Measurements from ENCODE around the gene UTP14C. TPM values are rescaled to one million over a fixed set of nuclear protein-coding genes. Genes with fewer than 3 reads are reported as not detected.

The UTP14C gene
- total RNA-seq, 2 experiments from 2014 or later: 6.2 to 6.6 TPM

- Mint-ChIP-seq H3K4me1 (ENCODE audit: low read depth) (peaks cover 7% of the 10 kb centered on the region), H3K36me3 (no peaks in the 10 kb centered on the region), H3K9me3 (no peaks in the 10 kb centered on the region), H3K4me3 (no peak overlapping the region), H3K27ac (no peak overlapping the region), H3K27me3 (peaks cover 18% of the 10 kb centered on the region)
- intact Hi-C loops (cut with micrococcal nuclease): no loop called here
- no peak for DNase-seq
- ChIA-PET CTCF (interaction anchor here (1.2 kb wide), 1 partner anchor 194 kb away, joined by 3 read pairs; no protein-coding TSS in a partner anchor), POLR2A (no interaction called here)
These were observed 17.8 kb upstream of the UTP14C start for GRCh38 chr13:52006523-52007245.

DNA sequence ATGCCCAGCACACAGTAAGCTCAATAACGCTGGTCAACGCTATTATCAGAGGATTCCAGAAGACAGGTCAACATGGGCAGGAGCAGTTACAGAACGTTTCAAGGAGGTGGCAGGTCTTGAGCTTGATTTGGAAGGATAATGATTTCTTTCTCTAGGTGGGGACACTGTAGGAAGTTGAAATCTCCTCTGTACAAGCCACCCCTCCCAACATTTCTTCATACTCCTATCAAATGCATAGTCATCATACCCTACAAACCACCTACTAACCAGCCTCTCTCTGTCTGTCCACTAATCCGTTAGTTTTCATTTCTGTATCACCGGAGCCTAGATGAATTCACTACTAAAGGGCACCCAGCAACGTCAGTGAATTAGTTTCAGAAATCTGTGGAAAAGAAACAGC is 14.5 kb upstream of the UTP14C start:
- Mint-ChIP-seq H3K4me3 (no peak overlapping the region), H3K27ac (no peak overlapping the region), H3K36me3 (no peaks in the 10 kb centered on the region), H3K9me3 (no peaks in the 10 kb centered on the region), H3K4me1 (ENCODE audit: low read depth) (peaks cover 9% of the 10 kb centered on the region), H3K27me3 (peaks cover 18% of the 10 kb centered on the region)
- no peak for DNase-seq
- POLR2A ChIA-PET: no interaction called here
- intact Hi-C loops (cut with micrococcal nuclease): loop anchor here (5.0 kb wide), 3 partner anchors 68 to 642 kb away; partner anchors contain the start of genes SUGT1 and TMEM272
- CTCF ChIA-PET: no interaction called here

DNA sequence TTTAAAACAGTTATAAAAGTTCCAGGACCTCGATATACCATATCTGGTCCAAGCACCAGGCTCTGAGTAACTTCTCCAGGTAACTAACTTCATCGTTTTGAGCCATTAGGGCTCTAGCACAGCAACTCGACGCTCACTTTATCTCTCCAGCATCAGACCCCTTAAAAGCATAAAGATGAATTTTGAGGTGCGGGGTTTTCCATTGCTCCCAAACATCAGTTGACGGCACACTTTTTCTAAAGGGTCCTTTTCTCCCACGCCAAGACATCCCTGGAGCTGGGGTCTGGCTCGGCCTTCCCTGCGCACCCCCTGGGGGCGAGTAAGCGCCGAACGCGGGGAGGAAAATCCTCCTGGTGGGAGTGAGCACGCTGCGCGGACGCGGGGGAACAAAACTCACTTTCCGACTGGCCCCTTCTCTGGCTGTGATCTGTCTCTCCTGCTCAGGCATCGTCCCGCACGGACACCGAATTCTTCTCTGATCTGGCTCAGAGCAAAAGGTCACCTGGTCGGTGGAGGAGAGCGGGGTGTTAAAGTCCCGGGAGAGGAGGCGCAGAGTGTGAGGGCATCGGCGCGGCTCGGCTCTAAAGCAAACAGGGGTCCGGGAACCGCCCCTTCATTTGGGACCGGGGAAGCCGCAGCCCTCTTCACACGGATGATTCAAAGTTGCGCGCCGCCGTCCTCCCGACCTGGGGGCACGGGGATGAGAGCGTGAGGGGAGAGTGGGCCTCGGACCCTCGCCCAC is 13.4 kb upstream of the UTP14C start, which contains the start of gene ATP7B:
Gene ATP7B, minus strand, starts transcription at position 561 of the 742 bp plus-strand sequence. Its CDS starts 113 bp downstream, at position 448.
- peak within 1 kb of the TSS; percentile 83 for H3K27ac Mint-ChIP-seq
- no peaks in the 10 kb centered on the region for H3K9me3 Mint-ChIP-seq
- H3K4me1 Mint-ChIP-seq (ENCODE audit: low read depth): peaks cover 9% of the 10 kb centered on the region
- peaks cover 18% of the 10 kb centered on the region for H3K27me3 Mint-ChIP-seq
- peak within 1 kb of the TSS; percentile 99 for H3K4me3 Mint-ChIP-seq
- CTCF ChIA-PET: interaction anchor here (0.8 to 2.7 kb wide), 2 partner anchors 9 to 117 kb away, joined by 3 to 18 read pairs; no protein-coding TSS in a partner anchor
- peaks cover 6% of the 10 kb centered on the region for H3K36me3 Mint-ChIP-seq
- POLR2A ChIA-PET: no interaction called here
- peak; percentile 35 for DNase-seq
- intact Hi-C loops (cut with micrococcal nuclease): loop anchor here (5.0 kb wide), 3 partner anchors 69 to 641 kb away; partner anchors contain the start of genes SUGT1 and TMEM272

DNA sequence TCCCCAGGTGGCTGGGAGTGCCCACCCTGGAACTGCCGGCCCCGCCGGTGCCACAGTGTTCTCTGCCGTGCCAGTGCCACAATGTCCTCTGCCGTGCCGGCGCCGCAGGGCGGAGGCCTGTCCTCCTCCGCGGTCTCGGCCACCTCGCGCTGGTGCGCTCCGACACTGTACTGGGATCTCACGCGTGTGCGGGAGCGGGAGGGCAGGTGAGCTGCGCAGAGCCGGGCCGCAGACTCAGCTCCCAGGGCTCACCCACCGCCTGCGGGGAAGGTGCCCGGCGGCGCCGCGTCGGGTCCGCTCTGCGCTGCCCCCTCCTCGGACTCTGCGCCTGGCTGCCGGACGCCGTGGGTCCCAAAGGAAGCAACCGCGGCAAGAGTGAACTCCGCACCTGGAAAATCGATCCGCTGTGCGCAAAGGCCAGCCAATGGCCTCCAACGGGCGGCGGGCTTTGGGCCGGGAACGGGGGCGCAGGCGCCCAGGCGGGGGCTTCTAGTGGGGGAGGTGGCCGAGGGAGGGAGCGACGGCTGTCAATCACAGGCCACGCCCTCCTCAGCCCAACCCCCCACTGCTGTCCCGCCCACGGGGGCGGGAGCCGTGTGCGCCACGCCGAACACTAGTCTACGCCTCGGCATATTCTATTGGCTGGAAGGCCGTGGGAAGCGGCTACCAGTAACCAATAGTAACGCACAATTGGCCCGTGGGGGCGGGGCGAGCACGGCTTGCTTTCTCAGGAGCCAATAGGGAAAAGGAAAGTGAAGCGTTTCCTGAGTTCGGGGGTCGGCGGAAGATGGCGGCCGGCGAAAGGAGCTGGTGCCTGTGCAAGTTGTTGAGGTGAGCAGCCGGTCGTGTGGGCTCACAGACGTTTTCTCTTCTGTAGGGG is 12.6 kb upstream of the UTP14C start, which contains the start of gene ALG11:
Gene ALG11, plus strand, starts transcription at position 767 of the 880 bp plus-strand sequence. Its CDS starts 21 bp downstream, at position 788.
- ChIA-PET POLR2A (no interaction called here), CTCF (interaction anchor here (0.6 to 2.7 kb wide), 8 partner anchors 10 to 199 kb away, joined by 3 to 18 read pairs (median 3); no protein-coding TSS in a partner anchor)
- H3K36me3 Mint-ChIP-seq: peaks cover 6% of the 10 kb centered on the region
- intact Hi-C loops (cut with micrococcal nuclease): loop anchor here (1.0 to 5.0 kb wide), 10 partner anchors 70 to 640 kb away; partner anchors contain the start of genes CKAP2, INTS6, SUGT1 and TMEM272
- no peaks in the 10 kb centered on the region for H3K9me3 Mint-ChIP-seq
- H3K4me3 Mint-ChIP-seq: peak within 1 kb of the TSS; percentile 99
- peaks cover 9% of the 10 kb centered on the region for H3K4me1 Mint-ChIP-seq (ENCODE audit: low read depth)
- H3K27me3 Mint-ChIP-seq: peaks cover 18% of the 10 kb centered on the region
- H3K27ac Mint-ChIP-seq: peak within 1 kb of the TSS; percentile 83
- peak; percentile 100 for DNase-seq

DNA sequence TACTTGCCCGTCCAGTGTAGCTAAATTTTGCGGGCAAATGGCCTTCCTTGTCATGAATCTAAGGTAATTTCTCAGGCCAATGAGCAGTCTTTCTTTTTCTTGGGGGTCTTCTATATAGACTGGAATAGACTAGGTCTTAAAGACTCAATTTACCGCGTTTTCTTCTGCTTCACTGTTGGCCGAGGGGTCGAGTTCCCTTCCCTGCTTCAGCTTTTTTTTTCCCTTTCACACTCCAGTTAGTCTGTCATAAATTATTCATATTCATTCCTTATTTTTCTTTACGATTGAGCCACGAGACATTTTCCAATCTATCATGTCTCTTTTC is 12.0 kb upstream of the UTP14C start:
- CTCF ChIA-PET: interaction anchor here (1.0 to 2.7 kb wide), 7 partner anchors 10 to 190 kb away, joined by 3 to 18 read pairs (median 3); no protein-coding TSS in a partner anchor
- intact Hi-C loops (cut with micrococcal nuclease): loop anchor here (1.0 to 5.0 kb wide), 10 partner anchors 70 to 640 kb away; partner anchors contain the start of genes CKAP2, INTS6, SUGT1 and TMEM272
- DNase-seq: no peak
- Mint-ChIP-seq H3K9me3 (no peaks in the 10 kb centered on the region), H3K27me3 (peaks cover 16% of the 10 kb centered on the region), H3K27ac (peak overlapping the region; percentile 83), H3K4me1 (ENCODE audit: low read depth) (peaks cover 9% of the 10 kb centered on the region), H3K4me3 (peak overlapping the region; percentile 99), H3K36me3 (peaks cover 6% of the 10 kb centered on the region)
- POLR2A ChIA-PET: no interaction called here

DNA sequence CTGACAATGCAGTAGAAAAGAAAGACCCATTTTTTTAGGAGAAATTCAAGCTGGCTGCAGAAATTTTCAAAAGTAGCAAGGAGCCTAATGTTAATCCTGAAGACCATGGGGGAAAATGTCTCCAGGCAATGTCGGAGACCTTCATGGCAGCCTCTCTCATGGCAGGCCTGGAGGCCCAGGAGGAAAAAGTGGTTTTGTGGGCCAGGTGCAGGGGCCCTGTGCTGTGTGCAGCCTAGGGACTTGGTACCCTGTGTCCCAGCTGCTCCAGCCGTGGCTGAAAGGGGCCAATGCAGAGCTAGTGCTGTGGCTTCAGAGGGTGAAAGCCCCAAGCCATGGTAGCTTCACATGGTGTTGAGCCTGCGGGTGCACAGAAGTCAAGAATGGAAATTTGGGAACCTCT is 8.2 kb upstream of the UTP14C start:
- Mint-ChIP-seq H3K27me3 (no peaks in the 10 kb centered on the region), H3K36me3 (peaks cover 22% of the 10 kb centered on the region), H3K9me3 (no peaks in the 10 kb centered on the region), H3K4me1 (ENCODE audit: low read depth) (peaks cover 5% of the 10 kb centered on the region), H3K4me3 (no peak overlapping the region), H3K27ac (no peak overlapping the region)
- CTCF ChIA-PET: no interaction called here
- intact Hi-C loops (cut with micrococcal nuclease): no loop called here
- POLR2A ChIA-PET: no interaction called here
- DNase-seq: no peak

- Mint-ChIP-seq H3K36me3 (peaks cover 43% of the 10 kb centered on the region), H3K27ac (no peak overlapping the region), H3K9me3 (no peaks in the 10 kb centered on the region), H3K4me3 (no peak overlapping the region), H3K4me1 (ENCODE audit: low read depth) (peaks cover 2% of the 10 kb centered on the region), H3K27me3 (no peaks in the 10 kb centered on the region)
- POLR2A ChIA-PET: no interaction called here
- CTCF ChIA-PET: interaction anchor here (1.3 kb wide), 1 partner anchor 107 kb away, joined by 4 read pairs; no protein-coding TSS in a partner anchor
- intact Hi-C loops (cut with micrococcal nuclease): no loop called here
- DNase-seq: no peak
These were observed 4.3 kb upstream of the UTP14C start for GRCh38 chr13:52020191-52020590.

- CTCF ChIA-PET: no interaction called here
- peaks cover 19% of the 10 kb centered on the region for H3K4me1 Mint-ChIP-seq (ENCODE audit: low read depth)
- POLR2A ChIA-PET: no interaction called here
These were observed 2.1 kb upstream of the UTP14C start for GRCh38 chr13:52022356-52022755.

GRCh38 chr13:52025475-52026245 is 1.2 kb downstream of the UTP14C start:
- no peaks in the 10 kb centered on the region for H3K27me3 Mint-ChIP-seq
- intact Hi-C loops (cut with micrococcal nuclease): no loop called here
- ChIA-PET CTCF (interaction anchor here (1.3 kb wide), 1 partner anchor 103 kb away, joined by 3 read pairs; the partner anchor contains the start of gene NEK5), POLR2A (no interaction called here)
- no peak for DNase-seq
- no peak overlapping the region for H3K4me3 Mint-ChIP-seq
- peaks cover 60% of the 10 kb centered on the region for H3K36me3 Mint-ChIP-seq
- no peaks in the 10 kb centered on the region for H3K9me3 Mint-ChIP-seq
- H3K4me1 Mint-ChIP-seq (ENCODE audit: low read depth): peaks cover 17% of the 10 kb centered on the region
- H3K27ac Mint-ChIP-seq: no peak overlapping the region

More at GRCh38 chr13:52022356-52022755, 2.1 kb upstream of the UTP14C start:
- intact Hi-C loops (cut with micrococcal nuclease): no loop called here
- Mint-ChIP-seq H3K36me3 (peaks cover 56% of the 10 kb centered on the region), H3K9me3 (no peaks in the 10 kb centered on the region), H3K27me3 (no peaks in the 10 kb centered on the region), H3K4me3 (no peak overlapping the region), H3K27ac (no peak overlapping the region)
- no peak for DNase-seq

DNA sequence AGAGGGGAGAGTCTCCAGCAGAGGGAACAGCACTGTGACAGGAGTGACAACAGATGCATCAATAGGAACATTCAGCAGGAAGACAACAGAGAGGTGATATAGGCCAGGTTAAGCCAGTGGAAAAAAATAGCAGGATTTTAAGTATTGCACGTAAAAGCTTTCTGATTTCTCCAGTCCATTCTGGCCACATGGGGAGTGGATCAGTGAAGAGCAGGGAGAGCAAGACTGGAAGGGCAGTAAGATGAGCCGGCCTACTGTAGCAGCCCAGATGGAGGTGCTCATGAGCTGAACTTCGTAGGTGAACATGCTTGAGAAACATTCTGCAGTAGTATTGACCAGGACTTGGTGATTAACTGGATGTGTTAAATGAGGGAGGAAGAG is 1.7 kb downstream of the UTP14C start:
- Mint-ChIP-seq H3K27ac (no peak overlapping the region), H3K4me3 (no peak overlapping the region), H3K9me3 (no peaks in the 10 kb centered on the region), H3K36me3 (peaks cover 59% of the 10 kb centered on the region), H3K4me1 (ENCODE audit: low read depth) (peaks cover 17% of the 10 kb centered on the region), H3K27me3 (no peaks in the 10 kb centered on the region)
- intact Hi-C loops (cut with micrococcal nuclease): no loop called here
- POLR2A ChIA-PET: no interaction called here
- no peak for DNase-seq
- CTCF ChIA-PET: interaction anchor here (1.3 kb wide), 1 partner anchor 102 kb away, joined by 3 read pairs; the partner anchor contains the start of gene NEK5

DNA sequence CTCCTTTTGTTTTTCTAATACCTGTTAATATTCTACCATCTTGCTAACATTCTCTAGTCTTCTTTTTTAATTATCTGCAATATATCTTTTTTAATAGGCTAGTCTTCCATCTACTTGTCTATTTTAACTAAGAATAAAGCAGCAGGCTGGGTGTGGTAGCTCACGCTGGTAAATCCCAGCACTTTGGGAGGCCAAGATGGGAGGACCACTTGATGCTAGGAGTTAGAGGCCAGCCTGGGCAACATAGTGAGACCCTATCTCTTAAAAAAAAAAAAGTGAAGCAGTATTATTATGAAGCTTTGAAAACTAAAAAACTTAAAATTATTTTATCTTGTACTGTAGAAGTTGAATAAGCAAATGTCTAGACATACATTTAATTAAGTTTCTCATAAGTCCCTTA is 3.3 kb downstream of the UTP14C start:
- ChIA-PET POLR2A (no interaction called here), CTCF (no interaction called here)
- peaks cover 17% of the 10 kb centered on the region for H3K4me1 Mint-ChIP-seq (ENCODE audit: low read depth)
- peaks cover 51% of the 10 kb centered on the region for H3K36me3 Mint-ChIP-seq
- H3K9me3 Mint-ChIP-seq: no peaks in the 10 kb centered on the region
- no peak overlapping the region for H3K27ac Mint-ChIP-seq
- H3K27me3 Mint-ChIP-seq: no peaks in the 10 kb centered on the region
- intact Hi-C loops (cut with micrococcal nuclease): no loop called here
- no peak for DNase-seq
- H3K4me3 Mint-ChIP-seq: no peak overlapping the region
